C1 segment of cervical spinal cord (tissue), 14 donors: ENCODE data around the gene WDFY1.

Experiments
- DNase-seq, 14 donors: peaks; one replicate each; lab custom pipeline; 2025; lab: John Stamatoyannopoulos, UW

WDFY1 gene

GRCh38 chr2:223930103-223930976 is 14.8 kb downstream of the WDFY1 start:
- peak in 12 of 14 donors; percentile 13 to 82 (median 70) for DNase-seq

GRCh38 chr2:223929571-223930102 is 15.5 kb downstream of the WDFY1 start:
- DNase-seq, result no peak

GRCh38 chr2:223928113-223929006 is 16.8 kb downstream of the WDFY1 start:
- DNase-seq, result no peak

GRCh38 chr2:223925106-223925505 is 20.0 kb downstream of the WDFY1 start:
- DNase-seq, result no peak

- DNase-seq, result no peak
Observed at GRCh38 chr2:223923976-223924375, 21.2 kb downstream of the WDFY1 start.

GRCh38 chr2:223922308-223922707 is 22.8 kb downstream of the WDFY1 start:
- DNase-seq, result no peak

- no peak for DNase-seq
Observed at GRCh38 chr2:223921204-223921603, 23.9 kb downstream of the WDFY1 start.

GRCh38 chr2:223920109-223920508 is 25.0 kb downstream of the WDFY1 start:
- no peak for DNase-seq

GRCh38 chr2:223918671-223919134 is 26.4 kb downstream of the WDFY1 start:
- DNase-seq, result no peak

- DNase-seq, result no peak
Observed at GRCh38 chr2:223916181-223916920, 28.8 kb downstream of the WDFY1 start.

GRCh38 chr2:223915071-223915470 is 30.1 kb downstream of the WDFY1 start:
- DNase-seq, result no peak

- DNase-seq, result no peak
Observed at GRCh38 chr2:223914324-223914723, 30.8 kb downstream of the WDFY1 start.

- DNase-seq, result no peak
Observed at GRCh38 chr2:223909001-223909741, 36.0 kb downstream of the WDFY1 start.

GRCh38 chr2:223908304-223908998 is 36.7 kb downstream of the WDFY1 start:
- no peak for DNase-seq

- no peak for DNase-seq
Observed at GRCh38 chr2:223905996-223906395, 39.1 kb downstream of the WDFY1 start.

GRCh38 chr2:223901854-223902253 is 43.3 kb downstream of the WDFY1 start:
- no peak for DNase-seq

GRCh38 chr2:223901311-223901710 is 43.8 kb downstream of the WDFY1 start:
- no peak for DNase-seq

GRCh38 chr2:223900531-223900930 is 44.6 kb downstream of the WDFY1 start:
- DNase-seq, result no peak

GRCh38 chr2:223900066-223900465 is 45.1 kb downstream of the WDFY1 start:
- no peak for DNase-seq
